ENCODE results near the gene PRR33. TPM values are rescaled to one million over a fixed set of nuclear protein-coding genes. Genes with fewer than 3 reads are reported as not detected.

PRR33 gene
- total and polyA plus RNA-seq, 10 of the 15 experiments (the other 5 are each of a cell fraction or from before 2014, with no cell fraction given): 0.02 to 1.0 (median 0.38) TPM; not detected in 6

DNA sequence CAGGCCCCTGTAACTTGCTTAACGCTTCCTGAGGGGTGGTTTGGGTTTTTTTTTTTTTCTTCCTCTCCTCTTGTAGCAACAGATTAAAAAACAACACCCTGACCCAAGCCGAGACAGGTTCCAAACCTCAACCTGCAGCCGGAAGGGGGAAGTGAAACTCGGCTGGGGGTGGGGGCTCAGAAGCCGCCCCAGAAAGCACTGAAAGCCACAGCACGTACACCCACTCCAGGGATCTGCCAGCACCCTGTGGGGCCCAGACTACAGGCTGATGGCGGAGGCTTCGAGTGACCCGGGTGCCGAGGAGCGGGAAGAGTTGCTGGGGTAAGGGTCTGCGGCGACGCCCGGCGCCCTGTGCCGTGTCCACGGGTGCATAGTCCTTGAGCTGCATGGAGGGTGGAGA, 38.8 kb downstream of the PRR33 start, which contains the start of gene LSP1 (continued):
- TF ChIP-seq, protein P1, sequence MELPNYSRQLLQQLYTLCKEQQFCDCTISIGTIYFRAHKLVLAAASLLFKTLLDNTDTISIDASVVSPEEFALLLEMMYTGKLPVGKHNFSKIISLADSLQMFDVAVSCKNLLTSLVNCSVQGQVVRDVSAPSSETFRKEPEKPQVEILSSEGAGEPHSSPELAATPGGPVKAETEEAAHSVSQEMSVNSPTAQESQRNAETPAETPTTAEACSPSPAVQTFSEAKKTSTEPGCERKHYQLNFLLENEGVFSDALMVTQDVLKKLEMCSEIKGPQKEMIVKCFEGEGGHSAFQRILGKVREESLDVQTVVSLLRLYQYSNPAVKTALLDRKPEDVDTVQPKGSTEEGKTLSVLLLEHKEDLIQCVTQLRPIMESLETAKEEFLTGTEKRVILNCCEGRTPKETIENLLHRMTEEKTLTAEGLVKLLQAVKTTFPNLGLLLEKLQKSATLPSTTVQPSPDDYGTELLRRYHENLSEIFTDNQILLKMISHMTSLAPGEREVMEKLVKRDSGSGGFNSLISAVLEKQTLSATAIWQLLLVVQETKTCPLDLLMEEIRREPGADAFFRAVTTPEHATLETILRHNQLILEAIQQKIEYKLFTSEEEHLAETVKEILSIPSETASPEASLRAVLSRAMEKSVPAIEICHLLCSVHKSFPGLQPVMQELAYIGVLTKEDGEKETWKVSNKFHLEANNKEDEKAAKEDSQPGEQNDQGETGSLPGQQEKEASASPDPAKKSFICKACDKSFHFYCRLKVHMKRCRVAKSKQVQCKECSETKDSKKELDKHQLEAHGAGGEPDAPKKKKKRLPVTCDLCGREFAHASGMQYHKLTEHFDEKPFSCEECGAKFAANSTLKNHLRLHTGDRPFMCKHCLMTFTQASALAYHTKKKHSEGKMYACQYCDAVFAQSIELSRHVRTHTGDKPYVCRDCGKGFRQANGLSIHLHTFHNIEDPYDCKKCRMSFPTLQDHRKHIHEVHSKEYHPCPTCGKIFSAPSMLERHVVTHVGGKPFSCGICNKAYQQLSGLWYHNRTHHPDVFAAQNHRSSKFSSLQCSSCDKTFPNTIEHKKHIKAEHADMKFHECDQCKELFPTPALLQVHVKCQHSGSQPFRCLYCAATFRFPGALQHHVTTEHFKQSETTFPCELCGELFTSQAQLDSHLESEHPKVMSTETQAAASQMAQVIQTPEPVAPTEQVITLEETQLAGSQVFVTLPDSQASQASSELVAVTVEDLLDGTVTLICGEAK (IDR thresholded peaks at IDR 0.05; ENCODE audit: borderline replicate concordance): no peak
- TF ChIP-seq, protein P2, sequence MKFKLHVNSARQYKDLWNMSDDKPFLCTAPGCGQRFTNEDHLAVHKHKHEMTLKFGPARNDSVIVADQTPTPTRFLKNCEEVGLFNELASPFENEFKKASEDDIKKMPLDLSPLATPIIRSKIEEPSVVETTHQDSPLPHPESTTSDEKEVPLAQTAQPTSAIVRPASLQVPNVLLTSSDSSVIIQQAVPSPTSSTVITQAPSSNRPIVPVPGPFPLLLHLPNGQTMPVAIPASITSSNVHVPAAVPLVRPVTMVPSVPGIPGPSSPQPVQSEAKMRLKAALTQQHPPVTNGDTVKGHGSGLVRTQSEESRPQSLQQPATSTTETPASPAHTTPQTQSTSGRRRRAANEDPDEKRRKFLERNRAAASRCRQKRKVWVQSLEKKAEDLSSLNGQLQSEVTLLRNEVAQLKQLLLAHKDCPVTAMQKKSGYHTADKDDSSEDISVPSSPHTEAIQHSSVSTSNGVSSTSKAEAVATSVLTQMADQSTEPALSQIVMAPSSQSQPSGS (IDR thresholded peaks at IDR 0.05; ENCODE audit: low read length): no peak
- peak; percentile 54 for TF ChIP-seq SMAD1 (IDR thresholded peaks at IDR 0.05; ENCODE audit: low read depth, partially characterized antibody)
- TF ChIP-seq ZNF274 (IDR thresholded peaks at IDR 0.05; ENCODE audit: insufficient read depth, insufficient read length): no peak
- TF ChIP-seq, protein P3, sequence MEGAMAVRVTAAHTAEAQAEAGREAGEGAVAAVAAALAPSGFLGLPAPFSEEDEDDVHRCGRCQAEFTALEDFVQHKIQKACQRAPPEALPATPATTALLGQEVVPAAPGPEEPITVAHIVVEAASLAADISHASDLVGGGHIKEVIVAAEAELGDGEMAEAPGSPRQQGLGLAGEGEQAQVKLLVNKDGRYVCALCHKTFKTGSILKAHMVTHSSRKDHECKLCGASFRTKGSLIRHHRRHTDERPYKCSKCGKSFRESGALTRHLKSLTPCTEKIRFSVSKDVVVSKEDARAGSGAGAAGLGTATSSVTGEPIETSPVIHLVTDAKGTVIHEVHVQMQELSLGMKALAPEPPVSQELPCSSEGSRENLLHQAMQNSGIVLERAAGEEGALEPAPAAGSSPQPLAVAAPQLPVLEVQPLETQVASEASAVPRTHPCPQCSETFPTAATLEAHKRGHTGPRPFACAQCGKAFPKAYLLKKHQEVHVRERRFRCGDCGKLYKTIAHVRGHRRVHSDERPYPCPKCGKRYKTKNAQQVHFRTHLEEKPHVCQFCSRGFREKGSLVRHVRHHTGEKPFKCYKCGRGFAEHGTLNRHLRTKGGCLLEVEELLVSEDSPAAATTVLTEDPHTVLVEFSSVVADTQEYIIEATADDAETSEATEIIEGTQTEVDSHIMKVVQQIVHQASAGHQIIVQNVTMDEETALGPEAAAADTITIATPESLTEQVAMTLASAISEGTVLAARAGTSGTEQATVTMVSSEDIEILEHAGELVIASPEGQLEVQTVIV (IDR thresholded peaks at IDR 0.05; ENCODE audit: borderline replicate concordance, partially characterized antibody): no peak
- peak; percentile 23 for TF ChIP-seq MYC (IDR thresholded peaks at IDR 0.05; ENCODE audit: insufficient read depth, insufficient read length, insufficient replicate concordance, low read length, severe bottlenecking)
- no peak for TF ChIP-seq YBX1 (IDR thresholded peaks at IDR 0.05)
- TF ChIP-seq, protein P4, sequence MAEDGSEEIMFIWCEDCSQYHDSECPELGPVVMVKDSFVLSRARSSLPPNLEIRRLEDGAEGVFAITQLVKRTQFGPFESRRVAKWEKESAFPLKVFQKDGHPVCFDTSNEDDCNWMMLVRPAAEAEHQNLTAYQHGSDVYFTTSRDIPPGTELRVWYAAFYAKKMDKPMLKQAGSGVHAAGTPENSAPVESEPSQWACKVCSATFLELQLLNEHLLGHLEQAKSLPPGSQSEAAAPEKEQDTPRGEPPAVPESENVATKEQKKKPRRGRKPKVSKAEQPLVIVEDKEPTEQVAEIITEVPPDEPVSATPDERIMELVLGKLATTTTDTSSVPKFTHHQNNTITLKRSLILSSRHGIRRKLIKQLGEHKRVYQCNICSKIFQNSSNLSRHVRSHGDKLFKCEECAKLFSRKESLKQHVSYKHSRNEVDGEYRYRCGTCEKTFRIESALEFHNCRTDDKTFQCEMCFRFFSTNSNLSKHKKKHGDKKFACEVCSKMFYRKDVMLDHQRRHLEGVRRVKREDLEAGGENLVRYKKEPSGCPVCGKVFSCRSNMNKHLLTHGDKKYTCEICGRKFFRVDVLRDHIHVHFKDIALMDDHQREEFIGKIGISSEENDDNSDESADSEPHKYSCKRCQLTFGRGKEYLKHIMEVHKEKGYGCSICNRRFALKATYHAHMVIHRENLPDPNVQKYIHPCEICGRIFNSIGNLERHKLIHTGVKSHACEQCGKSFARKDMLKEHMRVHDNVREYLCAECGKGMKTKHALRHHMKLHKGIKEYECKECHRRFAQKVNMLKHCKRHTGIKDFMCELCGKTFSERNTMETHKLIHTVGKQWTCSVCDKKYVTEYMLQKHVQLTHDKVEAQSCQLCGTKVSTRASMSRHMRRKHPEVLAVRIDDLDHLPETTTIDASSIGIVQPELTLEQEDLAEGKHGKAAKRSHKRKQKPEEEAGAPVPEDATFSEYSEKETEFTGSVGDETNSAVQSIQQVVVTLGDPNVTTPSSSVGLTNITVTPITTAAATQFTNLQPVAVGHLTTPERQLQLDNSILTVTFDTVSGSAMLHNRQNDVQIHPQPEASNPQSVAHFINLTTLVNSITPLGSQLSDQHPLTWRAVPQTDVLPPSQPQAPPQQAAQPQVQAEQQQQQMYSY (CRISPR knock-in tag; IDR thresholded peaks at IDR 0.05): no peak
- TF ChIP-seq, protein P5, sequence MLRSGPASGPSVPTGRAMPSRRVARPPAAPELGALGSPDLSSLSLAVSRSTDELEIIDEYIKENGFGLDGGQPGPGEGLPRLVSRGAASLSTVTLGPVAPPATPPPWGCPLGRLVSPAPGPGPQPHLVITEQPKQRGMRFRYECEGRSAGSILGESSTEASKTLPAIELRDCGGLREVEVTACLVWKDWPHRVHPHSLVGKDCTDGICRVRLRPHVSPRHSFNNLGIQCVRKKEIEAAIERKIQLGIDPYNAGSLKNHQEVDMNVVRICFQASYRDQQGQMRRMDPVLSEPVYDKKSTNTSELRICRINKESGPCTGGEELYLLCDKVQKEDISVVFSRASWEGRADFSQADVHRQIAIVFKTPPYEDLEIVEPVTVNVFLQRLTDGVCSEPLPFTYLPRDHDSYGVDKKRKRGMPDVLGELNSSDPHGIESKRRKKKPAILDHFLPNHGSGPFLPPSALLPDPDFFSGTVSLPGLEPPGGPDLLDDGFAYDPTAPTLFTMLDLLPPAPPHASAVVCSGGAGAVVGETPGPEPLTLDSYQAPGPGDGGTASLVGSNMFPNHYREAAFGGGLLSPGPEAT (IDR thresholded peaks at IDR 0.05; ENCODE audit: low read depth): peak; percentile 97
- no peak for TF ChIP-seq RBBP5 (conservative IDR thresholded peaks at IDR 0.05)
- no peak for TF ChIP-seq BRCA1 (IDR thresholded peaks at IDR 0.05; ENCODE audit: low read depth, low read length)
- no peak for TF ChIP-seq SREBF2 (IDR thresholded peaks at IDR 0.05; ENCODE audit: low read length)
- TF ChIP-seq RAD51 (IDR thresholded peaks at IDR 0.05): 0 out of 2 replicates have a peak, but pooled peaks have one; percentile 6
- TF ChIP-seq SMC3 (IDR thresholded peaks at IDR 0.05; ENCODE audit: borderline replicate concordance, low read length): peak; percentile 25; the same call in 1 of the 2 replicates
- TF ChIP-seq RUNX3 (IDR thresholded peaks at IDR 0.05; ENCODE audit: low read length): no peak
- no peak for TF ChIP-seq CBX5 (IDR thresholded peaks at IDR 0.05; ENCODE audit: low read depth)
- peak; percentile 74 for TF ChIP-seq MYB (IDR thresholded peaks at IDR 0.05; ENCODE audit: borderline replicate concordance, low read depth, low read length)
- no peak; the same call in 1 of the 2 replicates for TF ChIP-seq SREBF1 (IDR thresholded peaks at IDR 0.05; ENCODE audit: low read length)
